Right atrium auricular region (tissue), 2 donors: ENCODE data around the gene RAB25. TPM values are rescaled to one million over a fixed set of nuclear protein-coding genes. Genes with fewer than 3 reads are reported as not detected.
A peak's percentile ranks its signal among the peaks of the same experiment; 100 is the strongest.

Source experiments
- DNase-seq: peaks from one replicate; pipeline ENCODE4 v3.0.0-alpha.2; 2019; ENCODE audit warnings: low spot score
- H3K27ac ChIP-seq, 2 donors: fragments of 200-600 bp; sonication (generic); 1 replicate in 1 of 2; 2 replicates in 1 of 2; pipeline ENCODE4 v1.5.1; 2016 to 2019
- H3K27me3 ChIP-seq, 2 donors: fragments of 200-600 bp; sonication (generic); one replicate each; pipeline versions ENCODE4 v1.5.1 to v1.6.0; 2017 to 2019
- H3K36me3 ChIP-seq: fragments of 200-600 bp; sonication (generic); one replicate; pipeline ENCODE4 v1.5.1; 2016
- H3K4me1 ChIP-seq, 2 donors: fragments of 200-600 bp; sonication (generic); one replicate each; pipeline versions ENCODE4 v1.5.1 to v1.6.0; 2017 to 2019
- H3K4me3 ChIP-seq, 2 donors: fragments of 200-600 bp; sonication (generic); 1 replicate in 1 of 2; 2 replicates in 1 of 2; pipeline ENCODE4 v1.5.1; 2017 to 2019; ENCODE audit warnings: mild to moderate bottlenecking in 1 of 2, moderate library complexity in 1 of 2
- H3K9me3 ChIP-seq, 2 donors: fragments of 200-600 bp; sonication (generic); one replicate each; pipeline ENCODE4 v1.5.1; 2019
- CTCF ChIP-seq, 2 donors: fragments of 200-600 bp; sonication (generic); IDR thresholded peaks; one replicate each; pipeline ENCODE4 v1.5.1; 2019; ENCODE audit warnings: antibody characterized with exemption in 2 of 2
- total RNA-seq, 2 donors: library from RNA; depleted of rRNA; stranded (reverse); fragments of >200 nt; gene quantifications; one replicate each; pipeline ENCODE4 v1.1.0, GENCODE V29; 2016

Gene RAB25
- total RNA-seq, 2 donors from 2014 or later, result 0.98 TPM; not detected in 1

GRCh38 chr1:156101880-156102279 is 40.9 kb downstream of the RAB25 start:
- Histone ChIP-seq H3K27me3 (no peaks in the 10 kb centered on the region), H3K4me1 (peaks cover 0 to 75% of the 10 kb centered on the region in 2 donors), H3K27ac (peak overlapping the region; percentile 95 to 99), H3K9me3 (no peaks in the 10 kb centered on the region), H3K4me3 (no peak overlapping the region), H3K36me3 (no peaks in the 10 kb centered on the region)
- no peak for DNase-seq
- no peak for TF ChIP-seq CTCF (IDR thresholded peaks at IDR 0.05)

- H3K27ac ChIP-seq, result peak overlapping the region; percentile 95 to 99
- peaks cover 0 to 74% of the 10 kb centered on the region in 2 donors for H3K4me1 ChIP-seq
- TF ChIP-seq CTCF (IDR thresholded peaks at IDR 0.05), result no peak
- H3K27me3 ChIP-seq, result no peaks in the 10 kb centered on the region
- no peaks in the 10 kb centered on the region for H3K36me3 ChIP-seq
- no peaks in the 10 kb centered on the region for H3K9me3 ChIP-seq
- no peak for DNase-seq
- H3K4me3 ChIP-seq, result peak overlapping the region in 1 of 2 donors; percentile 17
These were observed 41.9 kb downstream of the RAB25 start for GRCh38 chr1:156102633-156103511.

GRCh38 chr1:156103521-156103947 is 42.6 kb downstream of the RAB25 start:
- peak overlapping the region; percentile 95 to 99 for H3K27ac ChIP-seq
- H3K9me3 ChIP-seq, result no peaks in the 10 kb centered on the region
- TF ChIP-seq CTCF (IDR thresholded peaks at IDR 0.05), result no peak
- H3K27me3 ChIP-seq, result no peaks in the 10 kb centered on the region
- H3K36me3 ChIP-seq, result no peaks in the 10 kb centered on the region
- H3K4me1 ChIP-seq, result peaks cover 0 to 72% of the 10 kb centered on the region in 2 donors
- DNase-seq, result no peak
- H3K4me3 ChIP-seq, result peak overlapping the region in 1 of 2 donors; percentile 17

GRCh38 chr1:156104065-156104810 is 43.3 kb downstream of the RAB25 start:
- H3K27ac ChIP-seq, result peak overlapping the region; percentile 95 to 99
- no peaks in the 10 kb centered on the region for H3K36me3 ChIP-seq
- no peaks in the 10 kb centered on the region for H3K9me3 ChIP-seq
- no peak for TF ChIP-seq CTCF (IDR thresholded peaks at IDR 0.05)
- peaks cover 0 to 72% of the 10 kb centered on the region in 2 donors for H3K4me1 ChIP-seq
- no peaks in the 10 kb centered on the region for H3K27me3 ChIP-seq
- DNase-seq, result peak; percentile 91
- peak overlapping the region in 1 of 2 donors; percentile 17 for H3K4me3 ChIP-seq

GRCh38 chr1:156104861-156105832 is 44.2 kb downstream of the RAB25 start:
- no peak for DNase-seq

More at GRCh38 chr1:156104861-156105832, 44.2 kb downstream of the RAB25 start:
- no peak for TF ChIP-seq CTCF (IDR thresholded peaks at IDR 0.05)
- no peaks in the 10 kb centered on the region for H3K9me3 ChIP-seq
- H3K27ac ChIP-seq, result peak overlapping the region; percentile 95 to 99
- H3K27me3 ChIP-seq, result no peaks in the 10 kb centered on the region
- no peaks in the 10 kb centered on the region for H3K36me3 ChIP-seq
- peaks cover 0 to 72% of the 10 kb centered on the region in 2 donors for H3K4me1 ChIP-seq
- peak overlapping the region in 1 of 2 donors; percentile 44 for H3K4me3 ChIP-seq
